Lung (tissue), 12 donors: ENCODE results near the gene REEP5. TPM values are rescaled to one million over a fixed set of nuclear protein-coding genes. Genes with fewer than 3 reads are reported as not detected.

Experiments
- ATAC-seq: fragments of 200-7000 bp; cut with Tn5 transposase; one replicate; pipeline ENCODE4 v1.9.1; 2020; ENCODE audit warnings: moderate number of reproducible peaks; ENCODE audit not compliant: insufficient read depth, low FRiP score
- DNase-seq, 3 donors: peaks; one replicate each; pipeline ENCODE4 v3.0.0-alpha.2; 2013 to 2017
- H3K27ac ChIP-seq, 2 donors: one replicate each; pipeline ENCODE4 v1.5.1; 2013; ENCODE audit warnings: mild to moderate bottlenecking in 2 of 2, moderate library complexity in 2 of 2, control low read depth in 1 of 2, inconsistent platforms in 1 of 2, low read depth in 1 of 2, low read length in 1 of 2
- H3K27me3 ChIP-seq, 3 donors: one replicate each; pipeline ENCODE4 v1.5.1; 2013; ENCODE audit warnings: low read length in 2 of 3; ENCODE audit not compliant: control insufficient read depth in 3 of 3, insufficient read depth in 3 of 3
- H3K36me3 ChIP-seq, 4 donors: one replicate each; pipeline ENCODE4 v1.5.1; 2013; ENCODE audit warnings: low read length in 4 of 4, mild to moderate bottlenecking in 1 of 4, moderate library complexity in 1 of 4; ENCODE audit not compliant: control insufficient read depth in 4 of 4, insufficient read depth in 4 of 4
- H3K4me1 ChIP-seq, 5 donors: one replicate each; pipeline ENCODE4 v1.5.1; 2013; ENCODE audit warnings: low read length in 5 of 5, mild to moderate bottlenecking in 2 of 5, moderate library complexity in 1 of 5; ENCODE audit not compliant: control insufficient read depth in 5 of 5, insufficient read depth in 5 of 5
- H3K4me3 ChIP-seq: one replicate; pipeline ENCODE4 v1.5.1; 2013; ENCODE audit warnings: mild to moderate bottlenecking, control low read depth, moderate library complexity
- H3K9ac ChIP-seq, 2 donors: one replicate each; pipeline ENCODE4 v1.5.1; 2013; ENCODE audit warnings: low read length in 2 of 2, control low read depth in 1 of 2; ENCODE audit not compliant: insufficient read depth in 1 of 2
- H3K9me3 ChIP-seq, 4 donors: one replicate each; pipeline ENCODE4 v1.5.1; 2013; ENCODE audit warnings: low read length in 3 of 4, mild to moderate bottlenecking in 1 of 4, moderate library complexity in 1 of 4; ENCODE audit not compliant: control insufficient read depth in 4 of 4, insufficient read depth in 3 of 4
- WGBS, 2 donors: extraction: QIAGEN DNeasy Blood & Tissue Kit; methylation state at CpG; one replicate each; pipeline ENCODE4 v1.1.7; 2013; 5-methylcytosine and 5-hydroxymethylcytosine counted together
- polyA plus RNA-seq, 2 donors: library from polyadenylated mRNA; stranded (reverse); fragments of 200-250 nt; gene quantifications; one replicate each; pipeline ENCODE4 v1.2.1, GENCODE V29; 2013
- total RNA-seq, 2 donors: library from RNA; depleted of rRNA in 1 of 2; stranded (reverse); fragments of >200 nt in 1 of 2; gene quantifications; one replicate each; pipeline ENCODE4 v1.2.1, GENCODE V29; 2014 to 2021
- TF ChIP-seq, protein P1 (sequence below): IDR thresholded peaks from 2 replicates; pipeline ENCODE4 v1.5.1; 2012; ENCODE audit warnings: mild to moderate bottlenecking; ENCODE audit errors: control extremely low read depth, extremely low read depth
- donor health status: control.
- donor health status: control.
- donor health status: Bipolar disorder and iron deficiency.
- donor health status: healthy.
- donor health status: DM: yes; HTN: yes; CAD: no.

REEP5 gene
- total and polyA plus RNA-seq, 4 donors: 58.9 to 112 (median 69.0) TPM

DNA sequence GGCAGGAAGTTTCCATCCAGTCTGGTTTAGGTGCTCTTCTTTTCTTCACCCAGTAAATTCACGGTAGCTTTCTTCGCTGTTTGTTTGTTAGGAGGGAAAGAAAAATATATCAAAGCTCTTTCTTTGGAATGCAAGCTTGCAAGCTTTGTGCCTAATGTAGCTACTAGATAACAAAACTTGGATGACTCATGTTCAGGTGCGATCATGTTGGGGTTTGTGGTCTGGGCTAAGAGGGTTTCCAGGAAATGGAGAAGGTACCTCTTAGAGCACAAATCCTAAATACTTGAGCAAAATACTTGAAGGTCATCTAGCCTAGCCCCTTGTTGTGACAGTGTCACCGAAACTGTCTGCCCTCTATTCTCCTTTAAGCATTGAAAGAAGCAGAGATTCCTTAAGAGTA, 43.3 kb downstream of the REEP5 start:
- Histone ChIP-seq H3K9me3 (no peaks in the 10 kb centered on the region), H3K27ac (no peak overlapping the region), H3K4me1 (peaks cover 0 to 13% (median 0%) of the 10 kb centered on the region in 5 donors), H3K9ac (no peak overlapping the region), H3K36me3 (peaks cover 13 to 30% (median 18%) of the 10 kb centered on the region in 4 donors), H3K4me3 (no peak overlapping the region), H3K27me3 (no peaks in the 10 kb centered on the region)
- DNase-seq (no peak), ATAC-seq (no peak)
- 71 to 77% methylated on average over 4 of the region's 4 CpGs for WGBS, 2 donors
- TF ChIP-seq, protein P1, sequence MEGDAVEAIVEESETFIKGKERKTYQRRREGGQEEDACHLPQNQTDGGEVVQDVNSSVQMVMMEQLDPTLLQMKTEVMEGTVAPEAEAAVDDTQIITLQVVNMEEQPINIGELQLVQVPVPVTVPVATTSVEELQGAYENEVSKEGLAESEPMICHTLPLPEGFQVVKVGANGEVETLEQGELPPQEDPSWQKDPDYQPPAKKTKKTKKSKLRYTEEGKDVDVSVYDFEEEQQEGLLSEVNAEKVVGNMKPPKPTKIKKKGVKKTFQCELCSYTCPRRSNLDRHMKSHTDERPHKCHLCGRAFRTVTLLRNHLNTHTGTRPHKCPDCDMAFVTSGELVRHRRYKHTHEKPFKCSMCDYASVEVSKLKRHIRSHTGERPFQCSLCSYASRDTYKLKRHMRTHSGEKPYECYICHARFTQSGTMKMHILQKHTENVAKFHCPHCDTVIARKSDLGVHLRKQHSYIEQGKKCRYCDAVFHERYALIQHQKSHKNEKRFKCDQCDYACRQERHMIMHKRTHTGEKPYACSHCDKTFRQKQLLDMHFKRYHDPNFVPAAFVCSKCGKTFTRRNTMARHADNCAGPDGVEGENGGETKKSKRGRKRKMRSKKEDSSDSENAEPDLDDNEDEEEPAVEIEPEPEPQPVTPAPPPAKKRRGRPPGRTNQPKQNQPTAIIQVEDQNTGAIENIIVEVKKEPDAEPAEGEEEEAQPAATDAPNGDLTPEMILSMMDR: no peak

DNA sequence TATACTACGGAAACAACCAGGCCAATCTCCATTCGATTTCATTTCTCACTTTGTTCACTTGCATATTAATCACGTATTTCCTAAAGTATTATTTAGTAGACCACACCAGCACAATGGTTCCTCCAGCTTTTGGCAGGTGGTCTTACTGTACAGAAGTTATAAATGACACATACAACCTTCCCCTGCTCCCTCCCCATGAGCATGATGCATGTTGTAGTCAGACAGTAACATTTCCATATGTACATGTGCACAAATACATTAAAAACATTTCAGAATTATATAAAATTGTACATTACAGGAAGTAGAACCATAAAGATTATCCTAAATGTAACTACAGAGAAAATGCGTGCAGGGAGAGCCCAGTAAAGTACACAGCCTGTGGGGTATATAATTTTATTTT, 43.9 kb downstream of the REEP5 start:
- Histone ChIP-seq H3K9ac (no peak overlapping the region), H3K4me3 (no peak overlapping the region), H3K36me3 (peaks cover 9 to 29% (median 16%) of the 10 kb centered on the region in 4 donors), H3K9me3 (no peaks in the 10 kb centered on the region), H3K27me3 (no peaks in the 10 kb centered on the region), H3K4me1 (peaks cover 0 to 7% (median 0%) of the 10 kb centered on the region in 5 donors), H3K27ac (no peak overlapping the region)
- no peak for ATAC-seq
- 69 to 91% methylated on average over 4 of the region's 4 CpGs for WGBS, 2 donors
- TF ChIP-seq, protein P1: no peak
- no peak for DNase-seq

GRCh38 chr5:112876362-112876761, 45.7 kb downstream of the REEP5 start:
- ATAC-seq (no peak), DNase-seq (no peak)
- Histone ChIP-seq H3K27me3 (no peaks in the 10 kb centered on the region), H3K9ac (no peak overlapping the region), H3K36me3 (peaks cover 3 to 17% (median 6%) of the 10 kb centered on the region in 4 donors), H3K4me3 (no peak overlapping the region), H3K27ac (no peak overlapping the region), H3K4me1 (peaks cover 0 to 7% (median 0%) of the 10 kb centered on the region in 5 donors), H3K9me3 (no peaks in the 10 kb centered on the region)
- TF ChIP-seq, protein P1: no peak
- WGBS, 2 donors: 81 to 87% methylated on average over 2 of the region's 2 CpGs

DNA sequence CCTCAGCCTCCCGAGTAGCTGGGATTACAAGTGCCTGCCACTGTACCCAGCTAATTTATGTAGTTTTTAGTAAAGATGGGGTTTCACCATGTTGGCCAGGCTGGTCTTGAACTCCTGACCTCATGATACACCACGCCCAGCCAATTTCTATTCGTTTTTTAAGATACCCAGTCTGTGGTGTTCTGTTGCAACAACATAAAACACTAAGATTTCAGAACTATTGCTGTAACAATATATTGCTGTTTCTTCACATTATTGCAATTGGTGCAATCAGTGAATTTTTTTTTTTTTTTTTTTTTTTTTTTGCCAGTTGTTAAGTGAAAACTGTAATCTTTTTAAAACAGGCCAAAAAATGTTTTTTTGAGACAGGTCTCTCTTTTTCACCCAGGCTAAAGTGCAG, 51.1 kb downstream of the REEP5 start:
- Histone ChIP-seq H3K27ac (no peak overlapping the region), H3K36me3 (peaks cover 3 to 21% (median 12%) of the 10 kb centered on the region in 4 donors), H3K27me3 (no peaks in the 10 kb centered on the region), H3K4me3 (no peak overlapping the region), H3K9me3 (no peaks in the 10 kb centered on the region), H3K4me1 (no peaks in the 10 kb centered on the region), H3K9ac (no peak overlapping the region)
- DNase-seq (no peak), ATAC-seq (no peak)
- TF ChIP-seq, protein P1: no peak
- 50 to 74% methylated on average over 3 of the region's 3 CpGs for WGBS, 2 donors
